Measurements from ENCODE around the gene FAM228B.
A peak's percentile ranks its signal among the peaks of the same experiment; 100 is the strongest.

The FAM228B gene

GRCh38 chr2:24164416-24164973 is 41.2 kb downstream of the FAM228B start:
- Histone ChIP-seq H3K27ac (replicated peaks) (no peak overlapping the region), H3K4me3 (replicated peaks; ENCODE audit: insufficient read depth, low read length) (no peak overlapping the region), H3K27me3 (ENCODE audit: insufficient read depth, poor library complexity, severe bottlenecking) (no peaks in the 10 kb centered on the region)
- peak in 1 of 2 experiments; percentile 17 for DNase-seq (ENCODE audit: low read depth in 1 of 2, low spot score in 1 of 2)
- no peak for TF ChIP-seq POLR2AphosphoS5 (IDR thresholded peaks at IDR 0.05; ENCODE audit: low read depth)
- 0 out of 2 replicates have a peak, but pooled peaks have one; percentile 12 for TF ChIP-seq SPI1 (IDR thresholded peaks at IDR 0.05; ENCODE audit: borderline replicate concordance, low read depth)
- peak; percentile 17 for TF ChIP-seq CTCF (IDR thresholded peaks at IDR 0.05; ENCODE audit: insufficient read depth, low read length)

DNA sequence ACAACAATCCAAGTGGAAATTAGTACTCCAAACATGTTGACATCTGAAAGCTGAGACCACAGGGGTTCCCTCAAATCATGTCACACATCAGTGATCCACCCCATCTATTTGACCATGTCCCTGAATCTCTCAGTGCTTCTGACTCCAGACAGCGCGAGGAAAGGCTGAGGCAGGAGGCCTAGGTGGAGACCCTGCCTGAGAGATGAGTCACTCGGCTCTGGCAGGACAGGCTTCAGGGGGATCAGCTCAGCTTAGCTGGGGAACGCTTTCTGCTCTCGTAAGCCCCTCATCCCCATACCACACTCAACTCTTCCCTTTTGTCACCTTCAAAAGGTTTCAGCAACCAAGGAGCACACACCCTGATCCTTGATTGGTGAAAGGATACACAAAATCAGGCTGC is 45.8 kb downstream of the FAM228B start:
- Histone ChIP-seq H3K4me3 (replicated peaks; ENCODE audit: insufficient read depth, low read length) (no peak overlapping the region), H3K27ac (replicated peaks) (no peak overlapping the region), H3K27me3 (ENCODE audit: insufficient read depth, poor library complexity, severe bottlenecking) (no peaks in the 10 kb centered on the region)
- no peak for TF ChIP-seq GABPA (IDR thresholded peaks at IDR 0.05; ENCODE audit: low read depth)
- no peak for TF ChIP-seq CTCF (IDR thresholded peaks at IDR 0.05; ENCODE audit: insufficient read depth, low read length)
- TF ChIP-seq POLR2AphosphoS5 (IDR thresholded peaks at IDR 0.05; ENCODE audit: low read depth) = no peak
- no peak for TF ChIP-seq SPI1 (IDR thresholded peaks at IDR 0.05; ENCODE audit: borderline replicate concordance, low read depth)
- TF ChIP-seq REST (IDR thresholded peaks at IDR 0.05; ENCODE audit: insufficient replicate concordance, low read depth) = no peak
- DNase-seq (ENCODE audit: low read depth in 1 of 2, low spot score in 1 of 2) = no peak

DNA sequence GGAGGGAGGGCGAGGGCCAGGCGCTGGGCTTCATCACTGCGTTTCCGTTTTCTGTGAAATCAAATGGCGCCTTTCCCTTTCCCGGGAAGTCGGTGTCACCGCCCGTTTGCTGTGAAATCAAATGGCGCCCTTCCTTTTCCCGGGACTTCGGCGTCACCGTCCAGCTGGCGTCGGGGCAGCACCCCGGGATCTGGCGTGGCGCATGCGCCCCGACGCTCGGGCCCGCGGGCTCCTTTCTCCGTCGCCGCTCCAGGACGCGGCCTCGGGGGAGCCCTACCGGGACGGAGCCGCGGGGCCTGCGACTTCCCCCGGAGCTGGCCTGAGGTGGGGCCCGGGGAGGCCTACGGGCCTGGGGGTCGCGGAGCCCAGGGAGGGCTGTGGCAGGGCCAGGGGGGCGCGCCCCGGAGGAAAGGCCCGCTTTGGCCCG is 51.6 kb downstream of the FAM228B start, which contains the start of gene FAM228A:
TSS of gene FAM228A (plus strand) at position 203 of the 427 bp plus-strand sequence. CDS start 428 bp downstream, outside the sequence.
- Histone ChIP-seq H3K4me3 (replicated peaks; ENCODE audit: insufficient read depth, low read length) (no peak within 1 kb of the TSS), H3K27ac (replicated peaks) (no peak within 1 kb of the TSS)
- no peak for TF ChIP-seq POLR2AphosphoS5 (IDR thresholded peaks at IDR 0.05; ENCODE audit: low read depth)
- TF ChIP-seq CTCF (IDR thresholded peaks at IDR 0.05; ENCODE audit: insufficient read depth, low read length) = no peak
- no peak for TF ChIP-seq REST (IDR thresholded peaks at IDR 0.05; ENCODE audit: insufficient replicate concordance, low read depth)
- TF ChIP-seq GABPA (IDR thresholded peaks at IDR 0.05; ENCODE audit: low read depth) = no peak
- no peak for TF ChIP-seq SPI1 (IDR thresholded peaks at IDR 0.05; ENCODE audit: borderline replicate concordance, low read depth)

More for the DNA sequence above, 51.6 kb downstream of the FAM228B start, which contains the start of gene FAM228A:
- no peak for DNase-seq (ENCODE audit: low read depth in 1 of 2, low spot score in 1 of 2)
- H3K27me3 ChIP-seq (ENCODE audit: insufficient read depth, poor library complexity, severe bottlenecking) = no peaks in the 10 kb centered on the region

All from HL-60 (cell line).